HL-60/S4 treated with phorbol 12-myristate 13-acetate at 8.2 ng/mL for 4 days and 3 days (cell line): ENCODE data around the gene CLDN9.

Source experiments
- in situ Hi-C: fragments of 300-500 bp; cut with MboI; formaldehyde crosslinking; loops from 2 replicates; pipeline ENCODE4 v1.15.0; 2022; ENCODE audit warnings: low sequenced_read_pairs

Gene CLDN9, protein sequence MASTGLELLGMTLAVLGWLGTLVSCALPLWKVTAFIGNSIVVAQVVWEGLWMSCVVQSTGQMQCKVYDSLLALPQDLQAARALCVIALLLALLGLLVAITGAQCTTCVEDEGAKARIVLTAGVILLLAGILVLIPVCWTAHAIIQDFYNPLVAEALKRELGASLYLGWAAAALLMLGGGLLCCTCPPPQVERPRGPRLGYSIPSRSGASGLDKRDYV

DNA sequence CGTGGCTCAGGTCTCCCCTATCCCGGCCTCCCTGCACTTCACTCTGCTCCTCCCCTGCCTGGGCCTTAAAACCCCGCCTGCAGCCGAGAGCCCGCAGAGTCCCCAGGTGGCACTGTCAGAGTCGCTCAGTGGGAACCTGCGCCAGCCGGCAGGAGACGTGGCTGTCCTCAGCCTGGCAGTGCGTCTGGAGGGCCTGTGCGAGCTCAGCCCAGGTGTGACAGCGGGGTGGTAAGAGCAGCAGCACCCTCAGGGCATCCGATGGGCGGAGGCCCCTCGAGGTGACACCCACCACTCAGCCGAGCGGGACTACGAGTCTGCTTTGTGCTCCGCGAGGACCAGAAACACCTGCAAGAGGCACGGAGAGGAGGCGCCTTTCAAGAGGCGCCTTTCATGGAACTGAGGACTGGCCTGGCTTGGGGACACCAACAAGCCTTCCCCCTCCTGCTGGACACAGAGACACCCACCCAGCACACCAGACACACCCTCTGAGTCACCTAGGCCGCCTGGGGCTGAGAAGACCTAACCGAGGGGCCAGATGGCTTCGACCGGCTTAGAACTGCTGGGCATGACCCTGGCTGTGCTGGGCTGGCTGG is at the start of gene CLDN9:
TSS of gene CLDN9 (plus strand) at position 96 of the 593 bp plus-strand sequence. CDS start at position 536, 440 bp downstream.
- in situ Hi-C loops, result no loop called here

DNA sequence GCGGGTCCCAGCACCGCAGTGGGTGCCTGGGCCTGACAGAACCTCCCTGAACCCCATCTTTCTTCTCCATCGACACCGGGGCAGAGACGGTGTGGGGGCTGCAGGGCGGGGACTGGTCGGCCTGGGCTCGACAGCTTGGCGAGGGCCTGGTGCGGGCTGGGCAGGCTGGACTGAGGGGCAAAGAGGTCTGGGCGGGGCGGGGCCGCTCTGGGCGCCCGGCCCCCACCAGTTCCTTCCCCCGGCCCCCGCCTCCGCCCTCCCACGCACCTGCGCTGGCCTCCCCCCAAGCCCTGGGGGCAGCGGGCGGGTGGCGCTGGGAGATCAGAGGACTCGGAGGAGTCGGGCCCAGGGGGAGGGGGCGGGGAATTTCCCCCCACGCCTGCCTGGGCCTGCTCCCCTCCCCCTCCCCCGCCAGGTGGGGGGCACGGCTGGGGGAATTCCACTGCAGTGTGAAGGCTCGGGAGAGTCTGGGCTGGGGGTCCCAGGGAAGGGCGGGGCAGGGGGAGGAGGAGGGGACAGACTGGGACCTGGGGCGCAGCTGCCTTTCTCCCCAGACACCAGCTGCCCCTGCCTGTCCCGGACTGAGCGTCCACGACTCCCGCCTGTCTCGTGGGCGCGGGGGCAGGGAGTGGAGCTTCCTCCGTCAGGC is 49.5 kb upstream of the CLDN9 start:
- in situ Hi-C loops, result no loop called here

DNA sequence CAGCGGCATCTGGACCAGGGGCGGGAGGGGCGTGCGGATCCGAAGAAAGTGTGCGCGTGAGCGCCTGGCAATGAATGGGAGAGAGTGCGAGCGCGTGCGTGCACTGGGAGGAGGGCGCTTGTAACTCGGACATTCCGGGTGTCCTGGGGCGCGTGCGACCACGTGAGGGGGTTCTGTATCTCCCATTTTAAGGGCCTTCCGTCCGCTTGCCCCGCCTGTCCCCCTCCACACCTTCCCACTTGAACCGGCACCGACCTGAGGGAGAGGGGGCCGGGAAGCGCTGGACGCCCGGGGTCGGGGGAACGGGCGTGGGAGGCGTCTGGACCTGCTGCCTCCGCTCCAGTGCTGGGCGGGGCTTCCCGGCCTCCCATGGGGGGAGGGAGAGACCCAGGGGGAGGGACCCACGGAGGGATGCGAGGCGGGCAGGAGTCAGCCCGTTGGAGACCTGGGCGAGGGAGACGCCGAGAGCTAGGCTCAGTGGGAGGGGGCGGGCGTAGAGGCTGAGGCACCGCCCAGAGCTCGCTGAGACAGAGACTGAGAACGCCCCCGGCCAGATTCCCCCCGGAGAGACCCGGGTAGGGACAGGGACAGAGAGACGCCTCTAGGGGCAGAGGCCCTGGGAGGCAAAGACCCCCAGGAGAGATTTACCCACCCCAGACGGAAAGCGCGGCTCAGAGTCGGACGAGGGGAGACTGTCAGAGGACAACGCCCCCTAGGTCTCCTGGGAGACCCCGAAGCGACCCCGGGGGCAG is 48.8 kb upstream of the CLDN9 start, which contains the start of gene KREMEN2:
TSS of gene KREMEN2 (plus strand) at position 553 of the 752 bp plus-strand sequence. CDS start 246 bp downstream, outside the sequence.
- in situ Hi-C loops, result no loop called here

DNA sequence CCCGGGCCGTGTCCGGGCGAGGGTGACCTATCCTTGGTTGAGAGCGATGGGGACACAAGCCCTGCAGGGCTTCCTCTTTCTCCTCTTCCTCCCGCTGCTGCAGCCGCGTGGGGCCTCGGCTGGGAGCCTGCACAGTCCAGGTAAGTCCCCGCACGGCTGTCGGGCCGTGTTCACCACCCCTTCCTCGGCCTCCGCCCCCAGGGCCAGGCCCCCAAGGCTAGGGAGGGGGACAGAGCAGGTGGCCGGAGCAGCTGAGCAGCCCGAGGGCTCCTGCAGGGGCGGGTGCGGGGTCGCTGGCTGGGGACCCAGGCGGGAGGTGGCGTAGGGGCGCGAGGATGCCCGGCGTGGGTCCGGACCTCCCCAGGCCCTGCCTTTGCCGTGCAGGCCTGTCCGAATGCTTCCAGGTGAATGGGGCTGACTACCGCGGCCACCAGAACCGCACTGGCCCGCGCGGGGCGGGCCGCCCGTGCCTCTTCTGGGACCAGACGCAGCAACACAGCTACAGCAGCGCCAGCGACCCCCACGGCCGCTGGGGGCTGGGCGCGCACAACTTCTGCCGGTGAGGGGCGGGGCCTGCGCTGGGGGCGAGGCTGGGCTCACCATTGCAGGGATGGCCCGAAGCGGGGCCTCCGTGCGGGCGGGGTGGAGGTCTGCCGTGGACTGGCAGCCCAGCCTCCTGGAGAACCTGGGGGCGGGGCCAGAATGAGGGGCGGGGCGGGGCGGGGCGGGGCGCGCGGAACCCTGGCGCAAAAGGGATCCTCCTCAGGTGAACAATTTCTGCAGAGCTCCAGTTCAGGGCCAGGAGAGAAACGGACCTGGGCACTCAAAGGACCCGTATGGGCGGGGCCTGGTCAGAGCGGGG is 48.0 kb upstream of the CLDN9 start:
- in situ Hi-C loops, result no loop called here

- in situ Hi-C loops, result no loop called here
Measured at GRCh38 chr16:2966043-2966807, 46.5 kb upstream of the CLDN9 start.

GRCh38 chr16:2966808-2967191 is 45.9 kb upstream of the CLDN9 start:
- in situ Hi-C loops, result no loop called here

DNA sequence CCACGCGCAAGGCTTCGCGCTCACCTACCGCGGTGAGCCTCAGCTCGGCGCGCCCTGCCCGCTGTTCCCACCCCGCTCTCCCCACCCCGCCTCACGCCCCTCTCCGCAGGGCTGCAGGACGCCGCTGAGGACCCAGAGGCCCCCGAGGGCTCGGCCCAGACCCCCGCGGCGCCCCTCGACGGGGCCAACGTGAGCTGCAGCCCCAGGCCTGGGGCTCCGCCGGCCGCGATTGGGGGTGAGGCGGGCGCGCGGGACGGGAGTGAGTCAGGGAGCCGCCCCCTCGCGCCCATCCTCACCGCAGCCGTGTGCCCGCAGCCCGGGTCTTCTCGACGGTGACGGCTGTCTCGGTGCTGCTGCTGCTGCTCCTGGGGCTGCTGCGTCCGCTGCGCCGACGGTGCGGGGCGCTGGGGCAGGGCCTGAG is 45.5 kb upstream of the CLDN9 start:
- in situ Hi-C loops, result no loop called here

DNA sequence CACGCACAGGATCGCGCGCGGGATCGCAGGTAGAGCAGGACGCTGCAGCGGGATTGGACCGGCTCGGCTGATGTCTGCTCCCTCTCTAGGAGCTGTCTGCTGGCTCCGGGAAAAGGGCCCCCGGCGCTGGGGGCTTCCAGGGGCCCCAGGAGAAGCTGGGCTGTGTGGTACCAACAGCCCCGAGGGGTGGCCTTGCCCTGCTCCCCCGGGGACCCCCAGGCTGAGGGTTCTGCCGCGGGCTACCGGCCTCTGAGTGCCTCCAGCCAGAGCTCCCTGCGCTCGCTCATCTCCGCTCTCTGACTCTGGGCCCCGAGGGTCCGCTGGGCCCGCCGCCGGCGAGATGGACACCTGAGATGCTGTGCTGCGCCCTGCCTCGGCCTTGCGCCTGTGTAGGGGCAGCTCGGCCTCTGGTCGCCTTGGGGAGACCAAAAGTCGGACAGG is 45.0 kb upstream of the CLDN9 start:
- in situ Hi-C loops, result no loop called here

- in situ Hi-C loops, result no loop called here
Measured at GRCh38 chr16:2968368-2968737, 44.4 kb upstream of the CLDN9 start.

DNA sequence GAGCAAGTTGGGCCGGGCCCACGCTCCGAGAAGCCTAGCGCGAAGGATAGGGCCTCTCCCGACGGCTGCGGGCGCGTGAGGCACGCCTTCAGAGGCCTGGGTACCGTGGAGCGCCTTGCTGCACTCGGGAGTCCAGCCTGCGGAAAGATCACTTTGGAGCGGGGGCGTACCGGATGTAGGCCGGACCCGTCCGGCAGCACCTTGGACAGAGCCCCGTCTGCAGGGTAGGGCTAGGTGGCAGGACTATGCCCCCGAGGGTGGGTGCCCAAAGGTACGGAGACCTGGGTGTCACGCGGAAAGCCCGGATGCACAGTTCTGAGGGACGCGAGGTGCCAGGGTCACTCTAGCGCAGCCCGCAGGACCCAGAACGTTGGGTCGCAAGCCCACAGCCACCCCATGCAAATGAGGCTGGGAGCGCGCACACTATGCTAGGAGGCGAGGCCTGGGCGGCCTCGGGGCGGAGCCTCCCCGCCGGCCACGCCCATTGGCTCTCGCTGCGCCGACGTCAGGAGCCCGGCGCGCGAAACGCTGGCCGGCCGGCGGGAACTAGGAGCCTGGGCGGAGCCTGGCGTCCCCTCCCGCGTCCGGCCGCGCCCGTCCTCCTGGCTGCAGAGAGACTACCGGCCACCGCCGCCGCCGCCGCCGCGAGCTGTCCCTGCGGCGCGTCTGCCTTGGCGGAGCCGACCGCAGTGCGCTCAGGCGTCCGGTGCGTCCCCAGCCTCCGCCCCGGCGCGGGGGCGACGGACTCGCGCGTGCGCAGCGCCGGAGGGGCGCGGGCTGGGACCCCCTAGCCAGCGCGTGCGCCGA is 43.8 kb upstream of the CLDN9 start, which contains the start of gene PAQR4:
TSS of gene PAQR4 (plus strand) at position 611 of the 807 bp plus-strand sequence. CDS start 327 bp downstream, outside the sequence.
- in situ Hi-C loops, result no loop called here

- in situ Hi-C loops, result no loop called here
Measured at GRCh38 chr16:2969545-2970521, 42.9 kb upstream of the CLDN9 start.

DNA sequence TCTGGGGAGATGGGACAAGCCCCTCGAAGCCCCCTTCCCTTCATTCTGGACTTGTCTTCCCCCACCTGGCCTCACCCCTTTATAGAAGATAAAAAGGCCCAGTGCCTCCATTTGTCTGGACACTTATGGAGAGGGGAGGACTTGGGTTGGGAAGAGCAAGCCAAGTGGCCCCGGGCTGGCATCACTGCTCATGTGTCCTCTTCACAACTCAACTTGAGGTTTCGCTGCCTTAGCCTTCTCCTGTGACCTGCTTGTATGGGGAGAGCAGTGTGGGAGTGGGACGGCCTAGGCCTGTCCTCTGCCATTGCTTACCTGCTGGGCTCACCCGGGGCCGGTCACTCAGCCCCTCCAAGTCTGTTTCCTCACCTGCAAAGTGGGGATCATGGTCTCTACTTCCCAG is 42.2 kb upstream of the CLDN9 start:
- in situ Hi-C loops, result no loop called here

- in situ Hi-C loops, result no loop called here
Measured at GRCh38 chr16:2971134-2971984, 41.4 kb upstream of the CLDN9 start.

DNA sequence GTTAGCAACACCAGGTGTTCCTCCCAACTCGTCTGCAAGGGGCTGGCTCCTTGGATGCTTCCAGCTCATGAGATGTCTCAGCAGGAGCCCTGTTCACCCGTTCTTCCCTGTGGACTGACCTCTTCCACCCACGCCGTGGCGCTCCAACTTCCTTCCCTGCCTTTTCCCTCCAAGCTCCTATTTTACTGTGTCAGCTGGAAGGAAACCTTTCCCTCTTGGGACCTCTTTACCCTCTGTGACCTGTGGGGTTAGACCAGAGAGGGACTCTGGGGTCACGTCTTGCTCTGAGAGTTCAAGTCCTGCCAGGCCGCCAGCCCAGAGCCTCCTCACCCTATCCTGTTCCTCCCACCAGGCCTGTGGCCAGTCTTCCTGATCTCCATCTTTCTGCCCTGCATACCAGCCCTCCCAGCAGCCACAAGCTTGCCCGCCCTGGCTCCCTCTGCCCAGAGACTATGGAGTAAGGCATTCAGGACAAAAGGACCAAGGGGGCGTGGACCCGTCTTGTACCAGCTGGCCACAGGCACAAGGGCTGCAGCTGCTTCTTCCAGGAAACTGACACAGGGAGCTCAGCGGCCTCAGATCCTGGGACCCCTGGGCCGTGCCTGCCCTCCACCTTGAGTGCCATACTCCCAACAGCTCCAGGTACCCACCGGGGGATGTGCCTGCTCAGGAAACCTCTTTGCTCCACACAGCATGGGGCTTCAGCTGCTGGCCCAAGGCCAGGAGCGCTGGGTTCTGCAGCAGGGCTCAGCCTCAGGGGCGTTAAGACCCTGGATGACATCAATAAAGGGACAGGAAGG is 40.5 kb upstream of the CLDN9 start:
- in situ Hi-C loops, result no loop called here

DNA sequence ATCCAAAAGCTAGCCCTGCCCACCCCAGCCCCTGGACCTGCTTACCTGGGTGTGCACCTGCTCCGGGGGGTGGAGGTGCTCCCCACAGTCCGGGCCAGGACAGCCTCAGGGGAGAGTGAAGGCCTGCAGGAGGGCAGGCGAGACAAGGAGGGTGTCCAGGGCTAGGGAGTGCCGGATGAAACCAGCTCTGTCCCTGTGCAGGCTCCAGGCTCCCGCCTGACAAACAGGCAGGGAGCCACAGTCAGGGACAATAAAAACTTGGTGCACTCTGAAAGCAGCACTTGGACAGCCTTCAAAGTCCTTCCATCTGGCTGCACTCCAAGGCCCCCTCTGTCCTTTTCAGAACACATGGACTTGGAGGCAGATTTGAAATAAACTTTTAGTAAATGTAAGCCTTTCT is 39.6 kb upstream of the CLDN9 start:
- in situ Hi-C loops, result no loop called here
